Measurements from ENCODE around the gene WDR54. TPM values are rescaled to one million over a fixed set of nuclear protein-coding genes. Genes with fewer than 3 reads are reported as not detected.

The WDR54 gene
- total RNA-seq, 1 experiment from 2014 or later: 54.9 TPM

- H3K4me3 ChIP-seq (replicated peaks in 1 of 2; ENCODE audit: low read depth in 1 of 2, low read length in 2 of 2): no peak overlapping the region
- ChIA-PET CTCF (no interaction called here), POLR2A (no interaction called here), RAD21 (ENCODE audit: low non-redundant PET in 1 of 2, low total read pairs in 2 of 2, uncharacterized antibody in 2 of 2, unreplicated experiment in 2 of 2) (no interaction called here)
- no peak overlapping the region for H2AFZ ChIP-seq (ENCODE audit: low read depth, low read length, poor library complexity, severe bottlenecking)
- no peaks in the 10 kb centered on the region for H3K9me2 ChIP-seq (ENCODE audit: insufficient read depth)
- H3K4me1 ChIP-seq (ENCODE audit: control insufficient read depth in 1 of 2, insufficient read depth in 2 of 2, low read length in 2 of 2): peaks cover 4 to 10% of the 10 kb centered on the region in 2 experiments; a peak in 3 of 4 replicates
- no peaks in the 10 kb centered on the region for H4K20me1 ChIP-seq (ENCODE audit: insufficient read depth)
- H3K9me3 ChIP-seq (ENCODE audit: control insufficient read depth in 1 of 2, insufficient read depth in 1 of 2, low read depth in 1 of 2, low read length in 2 of 2): no peaks in the 10 kb centered on the region
- ATAC-seq: no peak
- TF ChIP-seq RAD21 (IDR thresholded peaks at IDR 0.05; ENCODE audit: low read depth) (no peak), SP1 (IDR thresholded peaks at IDR 0.05; ENCODE audit: low read depth) (no peak), JUND (IDR thresholded peaks at IDR 0.05) (no peak), CEBPB (IDR thresholded peaks at IDR 0.05; ENCODE audit: low read depth) (no peak), ZBTB33 (IDR thresholded peaks at IDR 0.05; ENCODE audit: extremely low read depth, insufficient replicate concordance, low read length) (no peak), FOSL1 (IDR thresholded peaks at IDR 0.05; ENCODE audit: low read depth) (no peak), EZH2phosphoT487 (IDR thresholded peaks at IDR 0.05; ENCODE audit: borderline replicate concordance) (no peak), POLR2AphosphoS5 (IDR thresholded peaks at IDR 0.05; ENCODE audit: low read depth, low read length) (no peak), SIN3A (IDR thresholded peaks at IDR 0.05; ENCODE audit: low read depth) (no peak), EGR1 (IDR thresholded peaks at IDR 0.05; ENCODE audit: low read depth) (no peak), ATF3 (IDR thresholded peaks at IDR 0.05) (no peak), REST (IDR thresholded peaks at IDR 0.05; ENCODE audit: low read depth) (no peak)
- intact Hi-C loops (cut with micrococcal nuclease): no loop called here
- H3K9ac ChIP-seq (ENCODE audit: low read length): no peak overlapping the region
- H3K27me3 ChIP-seq (ENCODE audit: insufficient read depth, low read length): no peaks in the 10 kb centered on the region
- H3K4me2 ChIP-seq (ENCODE audit: low read length): no peak overlapping the region
- no peak overlapping the region for H3K27ac ChIP-seq (ENCODE audit: low read depth, low read length)
- peaks cover 43% of the 10 kb centered on the region for H3K79me2 ChIP-seq (ENCODE audit: insufficient read depth, low read length)
- BruUV-seq (replicated peaks): no TSS peak
- no peak for DNase-seq (ENCODE audit: low read depth, low spot score)
- peaks cover 0 to 7% of the 10 kb centered on the region in 2 experiments; a peak in 2 of 4 replicates for H3K36me3 ChIP-seq (ENCODE audit: control insufficient read depth in 1 of 2, insufficient read depth in 2 of 2, low read length in 2 of 2)
Observed at GRCh38 chr2:74381751-74382150, 39.8 kb upstream of the WDR54 start.

Measured in HCT116 (cell line).